Fibroblast of mammary gland (primary cell): Measurements from ENCODE around the gene RBM38.

Experiments
- DNase-seq: peaks from one replicate; pipeline ENCODE4 v3.0.0-alpha.2; 2010; ENCODE audit warnings: low read depth
- H3K4me3 ChIP-seq: 2 replicates; pipeline ENCODE4 v1.5.1; 2011; ENCODE audit warnings: low read depth, mild to moderate bottlenecking, low read length, moderate library complexity; ENCODE audit not compliant: control insufficient read depth
- TF ChIP-seq, protein P1 (sequence below): conservative IDR thresholded peaks from 2 replicates; pipeline ENCODE4 v1.5.1; 2011; ENCODE audit warnings: low read depth, low read length, inconsistent platforms; ENCODE audit not compliant: control insufficient read depth, insufficient read depth

RBM38 gene

GRCh38 chr20:57403216-57403615 lies 12.0 kb downstream of the RBM38 start:
- no peak overlapping the region for H3K4me3 ChIP-seq
- TF ChIP-seq, protein P1, sequence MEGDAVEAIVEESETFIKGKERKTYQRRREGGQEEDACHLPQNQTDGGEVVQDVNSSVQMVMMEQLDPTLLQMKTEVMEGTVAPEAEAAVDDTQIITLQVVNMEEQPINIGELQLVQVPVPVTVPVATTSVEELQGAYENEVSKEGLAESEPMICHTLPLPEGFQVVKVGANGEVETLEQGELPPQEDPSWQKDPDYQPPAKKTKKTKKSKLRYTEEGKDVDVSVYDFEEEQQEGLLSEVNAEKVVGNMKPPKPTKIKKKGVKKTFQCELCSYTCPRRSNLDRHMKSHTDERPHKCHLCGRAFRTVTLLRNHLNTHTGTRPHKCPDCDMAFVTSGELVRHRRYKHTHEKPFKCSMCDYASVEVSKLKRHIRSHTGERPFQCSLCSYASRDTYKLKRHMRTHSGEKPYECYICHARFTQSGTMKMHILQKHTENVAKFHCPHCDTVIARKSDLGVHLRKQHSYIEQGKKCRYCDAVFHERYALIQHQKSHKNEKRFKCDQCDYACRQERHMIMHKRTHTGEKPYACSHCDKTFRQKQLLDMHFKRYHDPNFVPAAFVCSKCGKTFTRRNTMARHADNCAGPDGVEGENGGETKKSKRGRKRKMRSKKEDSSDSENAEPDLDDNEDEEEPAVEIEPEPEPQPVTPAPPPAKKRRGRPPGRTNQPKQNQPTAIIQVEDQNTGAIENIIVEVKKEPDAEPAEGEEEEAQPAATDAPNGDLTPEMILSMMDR = no peak
- no peak for DNase-seq

- no peak for DNase-seq
- TF ChIP-seq, protein P1 = no peak
- no peak overlapping the region for H3K4me3 ChIP-seq
Measured at GRCh38 chr20:57404006-57404405, 12.8 kb downstream of the RBM38 start.

GRCh38 chr20:57404419-57405072 lies 13.3 kb downstream of the RBM38 start:
- no peak for DNase-seq
- H3K4me3 ChIP-seq = no peak overlapping the region
- TF ChIP-seq, protein P1 = no peak

- H3K4me3 ChIP-seq = no peak overlapping the region
- DNase-seq = no peak
- TF ChIP-seq, protein P1 = no peak
Measured at GRCh38 chr20:57405236-57406016, 14.2 kb downstream of the RBM38 start.

DNA sequence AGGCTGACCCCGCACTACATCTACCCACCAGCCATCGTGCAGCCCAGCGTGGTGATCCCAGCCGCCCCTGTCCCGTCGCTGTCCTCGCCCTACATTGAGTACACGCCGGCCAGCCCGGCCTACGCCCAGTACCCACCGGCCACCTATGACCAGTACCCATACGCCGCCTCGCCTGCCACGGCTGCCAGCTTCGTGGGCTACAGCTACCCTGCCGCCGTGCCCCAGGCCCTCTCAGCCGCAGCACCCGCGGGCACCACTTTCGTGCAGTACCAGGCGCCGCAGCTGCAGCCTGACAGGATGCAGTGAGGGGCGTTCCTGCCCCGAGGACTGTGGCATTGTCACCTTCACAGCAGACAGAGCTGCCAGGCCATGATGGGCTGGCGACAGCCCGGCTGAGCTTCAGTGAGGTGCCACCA lies 16.4 kb downstream of the RBM38 start:
- TF ChIP-seq, protein P1 = no peak
- no peak overlapping the region for H3K4me3 ChIP-seq
- DNase-seq = no peak

DNA sequence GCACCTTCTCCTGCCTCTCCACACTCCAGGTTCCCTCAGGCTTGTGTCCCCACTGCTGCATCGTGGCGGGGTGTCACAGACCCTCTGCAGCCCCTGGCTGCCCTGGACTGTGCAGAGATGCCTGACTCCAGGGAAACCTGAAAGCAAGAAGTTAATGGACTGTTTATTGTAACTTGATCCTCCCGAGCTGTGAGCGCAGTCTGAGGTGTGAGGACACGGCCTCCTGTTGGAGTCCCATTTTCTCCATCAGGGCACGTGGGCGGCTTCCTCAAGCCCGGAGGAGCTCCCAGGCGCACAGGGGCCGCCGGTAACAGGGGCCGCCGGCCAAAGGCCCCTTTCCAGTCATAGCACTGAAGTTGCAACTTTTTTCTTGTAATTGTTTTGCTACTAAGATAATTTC lies 16.9 kb downstream of the RBM38 start:
- no peak overlapping the region for H3K4me3 ChIP-seq
- DNase-seq = no peak
- TF ChIP-seq, protein P1 = no peak
